HL-60/S4 treated with retinoic acid at 250 ng/mL for 4 days and 3 days (cell line): ENCODE results near the gene CUBN.

Source experiments
- in situ Hi-C: fragments of 300-500 bp; cut with MboI; formaldehyde crosslinking; loops from 2 replicates; pipeline ENCODE4 v1.7.0; 2022; ENCODE audit warnings: low sequenced_read_pairs

The CUBN gene

DNA sequence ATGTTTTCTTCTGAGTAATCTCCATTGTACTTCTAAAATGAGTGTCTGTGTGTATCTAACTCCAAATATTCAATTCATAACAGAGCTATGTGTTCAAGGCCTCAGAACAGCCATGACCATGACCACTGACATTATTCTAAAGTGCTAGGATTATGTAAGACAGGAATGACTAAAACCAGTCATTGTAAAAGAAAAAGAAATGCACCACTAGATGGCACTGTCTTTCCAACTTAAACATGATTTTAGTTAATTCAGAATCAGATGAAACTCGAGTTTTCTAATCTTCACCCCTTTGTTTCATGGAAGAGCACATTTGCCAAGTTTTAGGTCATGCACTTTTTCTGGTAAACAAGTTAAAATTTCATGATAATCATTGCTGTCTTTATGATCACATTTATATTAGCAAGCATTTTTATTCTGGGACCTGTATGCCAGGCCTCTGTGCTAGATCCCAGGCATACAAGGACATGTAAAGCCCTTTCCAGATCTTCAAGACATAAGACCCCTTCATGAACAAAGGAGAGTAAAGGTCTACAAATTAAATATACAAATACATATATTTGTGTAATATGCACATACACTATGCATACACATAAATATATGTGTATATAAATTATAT is 286.2 kb downstream of the CUBN start:
- in situ Hi-C loops: loop anchor here (10.0 to 25.0 kb wide), 2 partner anchors 411 to 594 kb away; no protein-coding TSS in a partner anchor

DNA sequence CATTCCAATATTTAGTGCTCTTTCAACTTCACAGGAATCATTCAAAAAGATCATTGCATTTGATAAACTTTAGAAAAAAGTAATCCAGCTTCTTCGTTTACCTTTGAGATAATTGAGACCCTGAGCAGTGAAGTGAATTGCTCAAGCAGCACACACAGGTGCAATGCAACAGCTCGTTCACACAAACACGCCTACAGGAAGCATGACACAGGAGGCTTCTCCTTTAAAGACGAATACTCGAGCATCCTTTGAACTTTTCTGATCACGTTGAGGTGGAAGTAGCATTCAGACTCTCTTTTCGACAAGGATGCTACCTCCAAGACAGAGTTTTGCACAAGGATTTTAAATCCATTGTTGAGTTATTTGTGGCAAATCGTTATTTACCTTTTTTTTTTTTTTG is 294.4 kb downstream of the CUBN start:
- in situ Hi-C loops: loop anchor here (25.0 kb wide), 1 partner anchor 602 kb away; no protein-coding TSS in a partner anchor

DNA sequence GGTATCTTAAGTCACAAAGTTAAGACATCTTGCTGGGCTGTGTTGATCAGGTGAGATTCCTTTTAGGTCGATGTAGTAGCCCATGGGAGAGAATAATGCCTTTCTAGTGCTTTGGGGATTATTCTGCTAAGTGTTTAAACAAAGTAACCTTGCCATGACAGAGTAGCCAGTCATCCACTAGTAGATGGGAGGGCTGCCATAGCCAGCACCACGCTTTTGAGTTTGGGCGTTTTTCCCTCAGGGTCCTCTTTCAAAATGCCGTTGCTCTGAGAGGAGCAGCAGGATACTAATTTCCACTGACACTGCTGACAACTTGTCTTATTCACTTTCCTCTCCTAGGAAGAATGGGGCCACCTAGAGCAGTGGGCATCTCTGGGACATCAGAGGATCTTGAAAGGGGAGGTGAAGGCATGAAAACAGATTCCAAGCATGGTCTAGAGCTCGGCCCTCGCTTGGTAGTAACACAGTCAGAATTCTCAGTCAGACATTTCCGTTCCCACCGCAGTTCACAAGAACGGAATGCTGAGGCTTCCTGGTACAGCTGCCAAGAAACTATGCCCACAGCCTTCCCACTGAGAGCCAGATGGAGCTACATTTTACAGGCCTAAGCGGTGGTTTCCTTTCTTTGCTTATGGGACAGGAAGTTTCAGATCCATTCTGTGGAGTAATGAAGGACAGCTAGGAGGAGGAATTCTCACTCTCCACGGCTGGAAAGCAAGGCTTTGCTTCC is 297.1 kb downstream of the CUBN start:
- in situ Hi-C loops: loop anchor here (25.0 kb wide), 1 partner anchor 605 kb away; no protein-coding TSS in a partner anchor

DNA sequence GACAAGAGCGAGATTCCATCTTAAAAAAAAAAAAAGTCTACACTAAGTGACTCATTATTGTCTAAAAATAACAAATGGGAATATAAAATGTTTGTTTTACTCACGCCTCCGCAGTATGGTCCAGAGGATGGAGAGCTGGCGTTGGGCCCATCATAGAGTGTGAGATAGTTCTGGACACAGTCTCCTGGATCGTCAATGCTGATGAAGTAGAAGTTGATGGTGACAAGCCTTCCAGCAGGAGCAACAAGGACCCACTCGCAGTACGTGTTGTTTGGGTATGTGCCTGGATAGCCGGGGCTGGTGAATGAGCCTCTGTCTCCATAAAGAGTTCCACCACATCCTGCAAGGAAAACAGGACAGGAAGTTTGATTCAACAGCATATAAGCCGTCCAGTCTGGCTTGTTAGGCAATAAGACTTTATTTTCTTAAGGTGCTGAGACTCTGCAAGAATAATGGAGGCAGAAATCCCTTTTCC is 300.9 kb downstream of the CUBN start:
- in situ Hi-C loops: loop anchor here (25.0 kb wide), 1 partner anchor 609 kb away; no protein-coding TSS in a partner anchor

DNA sequence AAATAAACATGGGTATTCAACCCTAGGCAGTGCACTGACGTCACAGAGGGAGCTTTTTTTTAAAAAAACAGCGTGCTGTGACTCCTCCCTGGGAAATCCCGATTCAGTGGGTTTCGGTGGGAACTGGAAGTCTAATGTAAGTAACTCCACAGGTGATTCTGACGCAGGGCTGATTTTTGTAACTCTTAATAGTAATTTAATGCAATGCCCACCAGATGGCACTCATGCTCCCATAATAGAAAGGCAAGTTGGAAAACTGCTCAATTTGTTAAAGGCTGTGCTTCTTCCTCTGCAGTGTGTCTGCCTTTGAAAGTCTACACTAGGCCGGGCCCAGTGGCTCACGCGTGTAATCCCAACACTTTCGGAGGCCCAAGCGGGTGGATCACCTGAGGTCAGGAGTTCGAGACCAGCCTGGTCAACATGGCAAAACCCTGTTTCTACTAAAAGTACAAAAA is 301.5 kb downstream of the CUBN start:
- in situ Hi-C loops: loop anchor here (25.0 kb wide), 1 partner anchor 609 kb away; no protein-coding TSS in a partner anchor

DNA sequence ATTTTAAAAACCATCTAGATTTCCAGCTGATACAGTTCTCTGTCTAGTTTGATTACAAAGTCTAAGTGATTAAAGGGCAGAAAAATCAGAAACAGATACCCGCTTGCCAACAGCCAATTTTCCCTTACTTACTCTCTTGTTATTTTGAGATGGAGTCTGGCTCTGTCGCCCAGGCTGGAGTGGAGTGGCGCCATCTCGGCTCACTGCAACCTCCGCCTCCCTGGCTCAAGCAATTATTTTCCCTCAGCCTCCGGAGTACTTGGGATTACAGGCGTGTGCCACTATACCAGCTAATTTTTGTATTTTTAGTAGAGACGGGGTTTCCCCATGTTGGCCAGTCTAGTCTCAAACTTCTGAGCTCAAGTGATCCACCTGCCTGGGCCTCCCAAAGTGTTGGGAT is 302.1 kb downstream of the CUBN start:
- in situ Hi-C loops: loop anchor here (25.0 kb wide), 1 partner anchor 610 kb away; no protein-coding TSS in a partner anchor

DNA sequence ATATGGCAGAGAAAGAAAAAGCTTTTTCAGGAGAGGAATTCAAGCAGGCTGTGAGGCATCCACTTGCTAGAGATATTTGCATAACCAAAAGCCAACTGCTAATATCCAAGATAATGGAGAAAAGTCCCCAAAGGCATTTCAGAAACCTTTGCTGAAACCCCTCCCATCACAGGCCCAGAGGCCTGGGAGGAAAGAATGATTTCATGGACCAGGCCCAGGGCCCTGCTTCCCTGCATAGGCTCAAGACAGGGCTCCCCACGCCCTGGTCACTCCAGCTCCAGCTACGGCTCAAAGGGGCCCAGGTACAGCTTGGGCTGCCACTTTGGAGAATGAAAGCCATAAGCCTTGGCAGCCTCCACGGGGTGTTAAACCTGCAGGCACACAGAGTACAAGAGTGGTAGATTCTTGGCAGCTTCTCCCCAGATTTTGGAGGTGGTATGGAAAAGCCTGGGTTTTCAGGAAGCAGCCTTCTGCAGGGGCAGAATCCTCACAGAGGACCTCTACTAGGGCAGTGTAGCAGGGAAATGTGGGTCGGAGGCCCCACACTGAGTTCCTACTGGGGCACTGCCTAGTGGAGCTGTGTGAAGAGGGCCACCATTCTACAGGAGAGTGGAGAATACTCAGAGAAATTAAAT is 306.8 kb downstream of the CUBN start:
- in situ Hi-C loops: no loop called here

DNA sequence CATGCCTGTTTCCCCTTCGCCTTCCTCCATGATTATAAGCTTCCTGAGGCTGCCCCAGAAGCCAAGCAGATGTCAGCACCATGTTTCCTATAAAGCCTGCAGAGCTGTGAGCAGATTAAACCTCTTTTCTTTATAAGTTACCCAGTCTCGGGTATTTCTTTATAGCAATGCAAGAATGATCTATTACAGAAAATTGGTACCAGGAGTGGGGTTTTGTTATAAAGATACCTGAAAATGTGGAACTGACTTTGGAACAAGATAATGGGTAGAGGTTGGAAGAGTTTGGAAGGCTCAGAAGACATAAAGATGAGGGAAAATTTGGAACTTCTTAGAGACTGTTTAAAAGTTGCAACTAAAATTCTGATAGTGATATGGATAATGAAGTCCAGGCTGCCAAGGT is 307.6 kb downstream of the CUBN start:
- in situ Hi-C loops: no loop called here

DNA sequence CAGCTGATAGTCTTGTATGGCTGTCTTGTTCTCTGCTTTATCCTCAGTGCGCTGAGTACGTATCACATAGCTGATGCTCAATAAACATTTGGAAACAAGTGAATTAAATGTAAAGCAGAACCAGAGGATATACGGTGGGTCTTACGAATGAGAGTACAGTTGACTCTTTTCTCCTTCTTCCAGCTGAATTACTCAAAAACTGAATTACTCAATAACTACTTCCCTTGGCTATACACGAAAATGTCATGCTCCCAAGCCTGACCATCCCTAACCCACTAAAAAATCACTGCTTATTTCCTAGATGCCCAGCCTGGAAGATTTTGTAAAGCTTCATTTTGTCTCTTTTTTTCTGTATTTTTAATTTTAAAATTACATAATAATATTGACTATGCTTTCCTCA is 309.2 kb downstream of the CUBN start:
- in situ Hi-C loops: no loop called here

DNA sequence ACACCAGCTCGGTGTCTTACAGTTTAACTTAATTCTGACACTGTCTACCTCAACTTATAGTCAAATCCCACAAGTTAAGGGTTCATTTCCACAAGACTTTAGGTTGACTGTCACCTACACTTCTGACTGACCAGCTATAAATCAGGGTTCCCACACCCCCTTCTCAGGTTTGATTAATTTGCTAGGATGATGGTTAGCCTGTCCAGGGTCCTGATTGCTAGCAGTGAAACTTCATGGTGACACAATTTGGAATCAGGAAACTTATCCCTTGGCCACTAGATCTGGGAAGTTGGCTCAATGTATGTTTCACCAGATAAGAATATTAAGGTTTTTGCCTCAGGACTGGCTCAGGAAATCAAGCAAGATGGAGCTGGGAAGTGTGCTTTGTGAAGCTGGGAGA is 309.6 kb downstream of the CUBN start:
- in situ Hi-C loops: no loop called here

DNA sequence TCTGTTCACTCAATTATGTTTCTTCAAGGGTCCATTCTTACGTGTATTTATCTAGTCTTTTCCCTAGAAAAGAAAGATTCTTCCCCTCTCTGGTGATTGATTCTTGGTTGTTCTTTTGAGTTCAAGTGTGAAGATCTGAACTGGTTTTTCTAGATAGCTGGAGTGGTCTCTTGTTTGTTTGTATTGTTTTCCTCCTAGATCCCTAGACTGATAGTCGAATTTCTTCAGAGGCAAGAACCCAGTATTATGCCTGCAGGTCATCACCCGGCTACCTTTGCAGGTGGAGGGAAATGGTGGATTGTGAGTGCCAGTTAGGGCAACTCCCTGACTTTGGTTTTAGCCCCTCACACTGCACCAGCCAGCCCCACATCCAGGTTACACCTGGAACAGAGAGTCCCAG is 310.2 kb downstream of the CUBN start:
- in situ Hi-C loops: no loop called here

DNA sequence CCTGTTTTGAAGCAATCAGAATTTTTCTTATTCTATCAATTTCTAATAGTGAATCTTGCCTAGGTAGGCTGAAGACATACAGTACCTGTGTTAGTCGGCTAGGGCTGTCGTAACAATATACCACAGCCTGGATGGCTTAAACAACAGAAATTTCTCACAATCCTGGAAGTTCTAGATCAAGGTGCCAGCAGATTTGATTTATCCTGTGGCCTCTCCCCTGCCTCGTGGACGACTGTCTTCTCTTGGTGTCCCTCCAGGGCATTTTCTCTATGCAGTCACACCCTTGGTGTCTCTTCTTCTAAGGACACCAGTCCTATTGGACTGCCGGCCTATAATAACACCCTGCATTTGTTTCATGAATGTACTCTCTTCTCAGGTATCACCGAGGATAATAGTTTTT is 310.6 kb downstream of the CUBN start:
- in situ Hi-C loops: no loop called here

DNA sequence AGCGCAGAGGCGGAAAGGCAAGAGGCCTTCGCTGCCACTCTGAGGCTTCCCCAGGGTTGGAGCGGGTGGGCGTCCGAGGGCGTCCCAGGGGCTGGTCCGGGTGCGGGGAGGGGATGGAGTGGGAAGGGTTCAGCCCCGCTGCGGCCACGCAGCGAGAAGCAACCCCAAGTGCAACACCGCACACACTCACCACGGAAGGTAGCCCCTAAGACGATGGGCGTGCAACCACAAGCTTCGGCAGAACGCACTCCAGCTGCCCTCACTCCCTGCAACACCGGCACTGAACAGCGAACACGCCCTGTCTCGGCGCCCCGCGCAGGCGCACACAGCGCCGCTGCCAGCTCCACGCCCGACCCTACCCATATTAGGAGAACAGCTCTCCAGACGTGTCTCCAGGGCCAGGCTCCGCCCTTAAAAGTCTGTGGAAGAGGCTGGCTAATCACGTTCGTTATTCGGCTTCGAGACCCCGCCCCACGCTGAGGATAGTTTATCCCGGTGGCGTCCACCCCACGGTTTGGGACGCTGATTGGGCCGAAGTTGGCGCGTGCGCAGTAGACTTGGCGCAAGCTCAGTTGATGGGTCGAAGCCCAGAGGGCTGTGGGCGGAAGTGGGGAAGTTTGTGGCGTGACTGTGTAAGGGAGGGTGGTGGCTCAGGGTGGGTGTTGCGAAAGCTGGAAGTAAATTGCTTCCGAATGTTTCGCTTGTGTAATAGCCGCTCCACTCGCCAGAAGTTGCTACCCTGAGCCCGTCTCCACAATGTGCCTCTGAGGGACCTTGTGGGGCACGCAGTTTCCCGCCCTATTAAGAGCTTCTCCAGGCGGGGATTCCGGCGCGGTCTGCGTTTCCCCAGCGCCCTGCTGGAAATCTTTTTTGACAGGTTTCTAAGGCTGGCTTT is 312.2 kb downstream of the CUBN start, which contains the start of gene RSU1:
Gene RSU1, minus strand, starts transcription at position 300 of the 895 bp plus-strand sequence. CDS start 343 bp downstream, outside the sequence.
- in situ Hi-C loops: no loop called here

DNA sequence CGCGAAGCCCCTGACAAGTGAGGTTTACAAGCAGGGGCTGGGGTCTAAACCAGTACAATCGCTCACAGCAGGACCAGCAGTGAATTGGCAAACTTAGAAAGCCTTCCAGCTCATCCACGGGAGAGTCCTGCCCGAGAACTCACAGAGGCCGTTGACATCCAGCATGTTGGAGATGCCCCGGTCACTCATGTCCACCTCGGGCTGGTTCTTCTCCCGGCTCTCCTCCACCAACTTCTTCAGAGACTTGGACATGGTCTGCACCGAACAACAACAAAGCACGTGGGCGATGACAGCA is 312.8 kb downstream of the CUBN start:
- in situ Hi-C loops: no loop called here

DNA sequence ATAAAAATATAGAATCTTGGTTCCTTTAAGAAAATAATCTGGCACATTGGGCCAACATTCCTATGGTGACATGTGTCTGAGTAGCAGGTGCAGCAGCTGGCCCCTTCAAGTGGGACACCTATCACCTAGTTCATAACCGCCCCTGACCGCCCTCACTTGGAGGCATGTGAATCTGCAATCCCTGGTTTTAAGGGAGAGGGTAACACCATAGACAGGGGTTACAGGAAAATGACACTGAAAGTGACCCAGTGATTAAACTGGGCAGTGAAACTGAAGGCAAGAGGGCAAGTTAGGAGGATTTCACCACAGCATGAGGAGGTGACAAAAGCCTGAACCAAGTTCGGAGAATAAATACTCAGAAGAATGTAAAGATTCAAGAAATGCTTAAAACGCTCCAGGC is 313.4 kb downstream of the CUBN start:
- in situ Hi-C loops: no loop called here

DNA sequence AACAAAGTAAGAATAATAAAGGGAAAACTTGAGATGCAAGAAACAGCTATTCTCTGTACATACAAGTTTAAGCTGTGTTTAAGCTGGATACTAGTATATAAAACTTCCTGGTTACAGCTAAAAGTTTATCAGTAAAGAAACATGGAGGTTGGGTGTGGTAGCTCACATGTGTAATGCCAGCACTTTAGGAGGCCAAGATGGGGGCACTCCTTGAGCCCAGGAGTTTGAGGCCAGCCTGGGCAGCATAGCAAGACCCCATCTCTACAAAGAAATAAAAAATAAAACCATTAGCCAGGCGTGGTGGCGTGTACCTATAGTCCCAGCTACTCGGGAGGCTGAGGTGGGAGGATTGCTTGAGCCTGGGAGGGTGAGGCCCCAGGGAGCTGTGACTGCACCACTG is 315.6 kb downstream of the CUBN start:
- in situ Hi-C loops: no loop called here

DNA sequence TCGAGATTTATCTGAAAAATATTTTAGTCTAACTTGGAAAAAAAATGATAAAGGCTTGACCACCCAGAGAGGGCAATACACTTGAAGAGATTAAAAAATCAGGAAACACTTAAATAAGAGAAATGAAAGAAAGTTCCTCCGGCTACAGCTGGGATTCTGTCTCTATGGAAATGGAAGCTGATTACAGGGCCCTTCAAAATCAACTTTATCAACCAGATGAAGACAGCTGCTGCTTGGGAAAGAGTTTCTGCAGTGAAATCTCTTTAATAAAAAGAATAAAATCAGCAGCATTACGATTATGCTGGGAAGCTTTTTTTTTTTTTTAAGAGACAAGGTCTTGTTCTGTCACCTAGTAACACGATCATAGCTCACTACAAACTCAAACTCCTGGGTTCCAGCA is 316.9 kb downstream of the CUBN start:
- in situ Hi-C loops: no loop called here

DNA sequence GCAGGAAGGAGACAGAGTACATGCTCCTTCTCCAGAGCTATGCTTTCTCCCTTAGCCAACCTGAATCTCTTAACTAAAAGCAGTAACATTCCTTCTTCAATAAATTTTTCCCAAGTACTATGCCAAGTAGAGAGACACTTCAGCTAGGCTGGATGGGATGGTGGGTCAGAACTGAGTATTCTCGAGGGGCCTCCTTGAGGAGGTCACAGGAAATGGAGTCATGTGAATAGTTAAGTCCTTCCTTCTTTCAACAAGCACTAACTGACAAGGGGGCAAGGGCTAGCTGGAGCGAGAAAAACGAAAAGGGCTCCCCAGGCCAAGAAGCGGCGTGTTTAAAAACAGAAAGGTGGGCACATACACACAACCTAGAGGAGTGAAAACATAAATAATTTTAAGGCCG is 317.8 kb downstream of the CUBN start:
- in situ Hi-C loops: no loop called here

DNA sequence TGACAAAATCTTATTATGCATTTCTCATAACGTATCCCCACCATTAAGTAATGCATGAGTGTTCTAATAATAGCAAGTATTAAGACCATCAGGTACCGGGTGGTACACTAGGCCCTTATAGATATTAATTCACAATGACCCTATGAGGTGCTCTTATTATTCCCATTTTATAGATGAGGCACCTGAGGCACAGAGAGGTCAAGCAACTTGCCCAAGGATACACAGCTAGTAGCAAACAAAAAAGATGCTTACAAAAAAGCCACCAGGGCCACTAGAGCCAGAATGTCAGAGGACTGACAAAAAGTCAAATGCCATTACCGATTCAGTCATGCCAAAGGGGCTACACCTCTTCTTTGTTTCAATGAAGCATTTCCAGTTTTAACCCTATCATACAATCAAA is 318.3 kb downstream of the CUBN start:
- in situ Hi-C loops: no loop called here

DNA sequence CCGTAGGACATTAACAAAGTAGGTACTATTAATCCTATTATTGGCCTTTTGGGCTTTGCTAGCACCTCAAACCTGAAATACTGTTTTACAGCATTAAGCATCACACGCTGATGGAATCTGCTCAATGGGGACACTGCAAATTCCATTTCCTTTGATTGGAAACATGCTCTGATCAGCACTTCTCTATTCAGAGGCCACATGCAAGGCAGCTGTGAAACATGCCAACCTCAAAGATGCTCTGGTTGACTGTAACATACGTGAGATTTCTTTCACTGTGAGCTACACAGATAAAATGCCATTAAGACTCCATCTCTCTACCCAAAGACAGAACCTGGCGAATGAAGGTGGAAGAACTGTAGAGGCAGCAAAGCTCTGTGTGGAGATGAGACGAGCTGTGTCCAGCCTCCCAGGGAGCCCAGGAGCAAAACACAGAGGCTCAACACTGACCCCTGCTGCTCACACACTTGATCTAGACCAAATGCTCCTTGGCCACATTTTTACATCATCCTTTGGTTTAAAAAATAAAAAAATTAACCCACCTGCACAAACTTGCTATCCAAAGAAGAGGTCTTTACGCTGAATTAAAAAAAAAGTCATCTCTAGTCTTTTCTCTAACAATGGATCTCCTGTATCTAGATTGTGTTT is 320.4 kb downstream of the CUBN start:
- in situ Hi-C loops: no loop called here
